ENCODE results near the gene HVCN1. TPM values are rescaled to one million over a fixed set of nuclear protein-coding genes. Genes with fewer than 3 reads are reported as not detected.

The HVCN1 gene
- polyA plus RNA-seq, 4 donors = 9.5 to 15.7 (median 11.3) TPM

- DNase-seq (ENCODE audit: low read depth in 4 of 4, low spot score in 3 of 4) = no peak
Measured at GRCh38 chr12:110699591-110700445, 10.9 kb upstream of the HVCN1 start.

- DNase-seq (ENCODE audit: low read depth in 4 of 4, low spot score in 3 of 4) = peak in 3 of 4 donors; percentile 35 to 52 (median 40)
Measured at GRCh38 chr12:110698171-110698902, 9.4 kb upstream of the HVCN1 start.

GRCh38 chr12:110697236-110697635 is 8.3 kb upstream of the HVCN1 start:
- no peak for DNase-seq (ENCODE audit: low read depth in 4 of 4, low spot score in 3 of 4)

GRCh38 chr12:110696283-110696682 is 7.4 kb upstream of the HVCN1 start:
- no peak for DNase-seq (ENCODE audit: low read depth in 4 of 4, low spot score in 3 of 4)

- DNase-seq (ENCODE audit: low read depth in 4 of 4, low spot score in 3 of 4) = no peak
Measured at GRCh38 chr12:110694330-110694901, 5.5 kb upstream of the HVCN1 start.

- no peak for DNase-seq (ENCODE audit: low read depth in 4 of 4, low spot score in 3 of 4)
Measured at GRCh38 chr12:110693731-110694130, 4.8 kb upstream of the HVCN1 start.

GRCh38 chr12:110690127-110690430 is 1.2 kb upstream of the HVCN1 start:
- DNase-seq (ENCODE audit: low read depth in 4 of 4, low spot score in 3 of 4) = no peak

GRCh38 chr12:110689281-110690126 is 589 bp upstream of the HVCN1 start:
- DNase-seq (ENCODE audit: low read depth in 4 of 4, low spot score in 3 of 4) = peak in 2 of 4 donors; percentile 31 to 48

GRCh38 chr12:110687396-110688169 is 1.3 kb downstream of the HVCN1 start:
- no peak for DNase-seq (ENCODE audit: low read depth in 4 of 4, low spot score in 3 of 4)

- no peak for DNase-seq (ENCODE audit: low read depth in 4 of 4, low spot score in 3 of 4)
Measured at GRCh38 chr12:110686294-110686903, 2.5 kb downstream of the HVCN1 start.

- no peak for DNase-seq (ENCODE audit: low read depth in 4 of 4, low spot score in 3 of 4)
Measured at GRCh38 chr12:110684312-110684836, 4.5 kb downstream of the HVCN1 start.

- DNase-seq (ENCODE audit: low read depth in 4 of 4, low spot score in 3 of 4) = no peak
Measured at GRCh38 chr12:110683888-110684287, 5.0 kb downstream of the HVCN1 start.

- DNase-seq (ENCODE audit: low read depth in 4 of 4, low spot score in 3 of 4) = no peak
Measured at GRCh38 chr12:110680032-110680431, 8.9 kb downstream of the HVCN1 start.

- no peak for DNase-seq (ENCODE audit: low read depth in 4 of 4, low spot score in 3 of 4)
Measured at GRCh38 chr12:110679201-110679600, 9.7 kb downstream of the HVCN1 start.

GRCh38 chr12:110677982-110678381 is 10.9 kb downstream of the HVCN1 start:
- no peak for DNase-seq (ENCODE audit: low read depth in 4 of 4, low spot score in 3 of 4)

- no peak for DNase-seq (ENCODE audit: low read depth in 4 of 4, low spot score in 3 of 4)
Measured at GRCh38 chr12:110677206-110677911, 11.6 kb downstream of the HVCN1 start.

- DNase-seq (ENCODE audit: low read depth in 4 of 4, low spot score in 3 of 4) = no peak
Measured at GRCh38 chr12:110676171-110676570, 12.7 kb downstream of the HVCN1 start.

- no peak for DNase-seq (ENCODE audit: low read depth in 4 of 4, low spot score in 3 of 4)
Measured at GRCh38 chr12:110670161-110670701, 18.7 kb downstream of the HVCN1 start.

GRCh38 chr12:110669193-110669502 is 19.8 kb downstream of the HVCN1 start:
- DNase-seq (ENCODE audit: low read depth in 4 of 4, low spot score in 3 of 4) = no peak

All from left renal pelvis (tissue), 4 donors.